Activated CD8-positive, alpha-beta T cell treated with anti-CD3 and anti-CD28 coated beads for 36 hours (primary cell): ENCODE data around the gene BCL2. TPM values are rescaled to one million over a fixed set of nuclear protein-coding genes. Genes with fewer than 3 reads are reported as not detected.

ENCODE experiments used
- ATAC-seq: fragments of 200-7000 bp; cut with Tn5 transposase; one replicate; pipeline ENCODE4 v1.10.0; 2021; ENCODE audit warnings: mild to moderate bottlenecking, moderate library complexity
- CTCF ChIA-PET: fragments of 350-600 bp; sonication (Branson Sonifier 250); formaldehyde crosslinking; loops from one replicate; lab custom pipeline; 2021; ENCODE audit warnings: antibody characterized with exemption; lab: Charles Lee
- POLR2A ChIA-PET: fragments of 350-600 bp; sonication (Branson Sonifier 250); formaldehyde crosslinking; loops from one replicate; lab custom pipeline; 2021; ENCODE audit warnings: antibody characterized with exemption; lab: Charles Lee
- DNase-seq: peaks from one replicate; pipeline ENCODE4 v3.0.0-alpha.2; 2020
- H3K27ac Mint-ChIP-seq: one replicate; pipeline ENCODE4 v1.8.0; 2021; ENCODE audit warnings: mild to moderate bottlenecking, mixed read lengths
- H3K27me3 Mint-ChIP-seq: one replicate; pipeline ENCODE4 v1.8.0; 2021; ENCODE audit warnings: mixed read lengths
- H3K36me3 Mint-ChIP-seq: one replicate; pipeline ENCODE4 v1.8.0; 2021; ENCODE audit warnings: low read depth, mixed read lengths
- H3K4me1 Mint-ChIP-seq: one replicate; pipeline ENCODE4 v1.8.0; 2021; ENCODE audit warnings: low read depth, mixed read lengths
- H3K4me3 Mint-ChIP-seq: one replicate; pipeline ENCODE4 v1.8.0; 2021; ENCODE audit warnings: mild to moderate bottlenecking, moderate library complexity, mixed read lengths
- H3K9me3 Mint-ChIP-seq: one replicate; pipeline ENCODE4 v1.8.0; 2021; ENCODE audit warnings: mixed read lengths
- CTCF ChIP-seq: fragments of 200-600 bp; IDR thresholded peaks from one replicate; pipeline ENCODE4 v1.8.0; 2022; ENCODE audit warnings: antibody characterized with exemption, mild to moderate bottlenecking
- intact Hi-C: fragments of 100-400 bp; cut with micrococcal nuclease; formaldehyde crosslinking; loops from one replicate; pipeline ENCODE4 v1.10.0; 2022
- total RNA-seq, 2 experiments: library from RNA; stranded (reverse); gene quantifications; one replicate each; pipeline ENCODE4 v1.2.3, GENCODE V29; 2021

BCL2 gene
- total RNA-seq, 2 experiments from 2014 or later = 104 to 107 TPM

DNA sequence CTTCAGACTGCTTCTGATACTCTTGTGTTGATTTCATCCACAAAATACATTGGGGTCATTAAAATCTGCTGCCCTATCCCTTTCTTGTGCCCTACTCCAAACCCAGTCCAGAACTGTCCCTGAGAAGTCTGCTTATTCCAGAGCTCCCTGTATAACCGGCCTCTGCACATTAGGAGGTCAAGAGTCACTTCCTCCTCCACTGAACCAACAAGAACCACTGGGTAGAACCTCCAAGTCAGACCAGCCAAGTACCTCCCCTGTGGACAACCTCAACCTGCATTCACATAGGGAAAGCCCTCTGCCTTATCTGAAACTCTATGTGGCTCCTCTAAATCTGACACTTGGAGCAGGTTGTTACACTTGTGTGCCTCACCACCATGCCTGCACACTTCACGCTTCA is 25.3 kb upstream of the BCL2 start:
- no peak overlapping the region for H3K4me3 Mint-ChIP-seq
- POLR2A ChIA-PET = no interaction called here
- peaks cover 3% of the 10 kb centered on the region for H3K4me1 Mint-ChIP-seq
- ATAC-seq (no peak), DNase-seq (no peak)
- TF ChIP-seq CTCF = no peak
- H3K36me3 Mint-ChIP-seq = peaks cover 40% of the 10 kb centered on the region
- H3K27me3 Mint-ChIP-seq = no peaks in the 10 kb centered on the region
- no peak overlapping the region for H3K27ac Mint-ChIP-seq
- no peaks in the 10 kb centered on the region for H3K9me3 Mint-ChIP-seq
- CTCF ChIA-PET = interaction anchor here (1.0 to 7.0 kb wide), 3 partner anchors 11 to 95 kb away, joined by 3 to 99 read pairs (median 3); no protein-coding TSS in a partner anchor
- intact Hi-C loops = loop anchor here (5.0 kb wide), 2 partner anchors 92 to 328 kb away; no protein-coding TSS in a partner anchor

GRCh38 chr18:63344263-63344662 is 24.7 kb upstream of the BCL2 start:
- ChIA-PET POLR2A (no interaction called here), CTCF (interaction anchor here (1.0 to 7.0 kb wide), 3 partner anchors 10 to 95 kb away, joined by 3 to 99 read pairs (median 3); no protein-coding TSS in a partner anchor)
- no peak overlapping the region for H3K27ac Mint-ChIP-seq
- no peaks in the 10 kb centered on the region for H3K27me3 Mint-ChIP-seq
- TF ChIP-seq CTCF = no peak
- intact Hi-C loops = loop anchor here (5.0 kb wide), 2 partner anchors 93 to 327 kb away; no protein-coding TSS in a partner anchor
- no peaks in the 10 kb centered on the region for H3K9me3 Mint-ChIP-seq
- ATAC-seq (no peak), DNase-seq (no peak)
- peaks cover 38% of the 10 kb centered on the region for H3K36me3 Mint-ChIP-seq
- H3K4me1 Mint-ChIP-seq = peaks cover 4% of the 10 kb centered on the region
- H3K4me3 Mint-ChIP-seq = no peak overlapping the region

DNA sequence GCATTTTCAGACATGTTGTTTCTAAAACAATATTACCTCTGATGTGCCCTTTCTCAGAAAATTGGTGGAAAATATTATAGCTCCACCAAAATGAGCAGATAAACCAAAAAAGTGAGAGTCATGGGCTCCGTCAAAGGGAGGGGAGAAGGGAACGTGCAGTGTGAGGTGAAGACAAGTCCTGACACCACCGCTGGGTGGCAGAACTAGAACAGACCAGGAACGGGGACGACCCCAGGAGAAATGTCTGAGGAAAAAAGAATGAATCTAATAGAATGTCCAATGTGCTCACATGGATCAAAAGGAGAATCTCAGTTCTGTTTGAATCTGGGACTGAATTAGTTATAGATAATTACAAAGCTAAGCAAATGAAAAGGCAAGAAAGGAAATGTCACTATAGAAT is 22.6 kb upstream of the BCL2 start:
- TF ChIP-seq CTCF = peak; percentile 47
- DNase-seq = peak; percentile 53

DNA sequence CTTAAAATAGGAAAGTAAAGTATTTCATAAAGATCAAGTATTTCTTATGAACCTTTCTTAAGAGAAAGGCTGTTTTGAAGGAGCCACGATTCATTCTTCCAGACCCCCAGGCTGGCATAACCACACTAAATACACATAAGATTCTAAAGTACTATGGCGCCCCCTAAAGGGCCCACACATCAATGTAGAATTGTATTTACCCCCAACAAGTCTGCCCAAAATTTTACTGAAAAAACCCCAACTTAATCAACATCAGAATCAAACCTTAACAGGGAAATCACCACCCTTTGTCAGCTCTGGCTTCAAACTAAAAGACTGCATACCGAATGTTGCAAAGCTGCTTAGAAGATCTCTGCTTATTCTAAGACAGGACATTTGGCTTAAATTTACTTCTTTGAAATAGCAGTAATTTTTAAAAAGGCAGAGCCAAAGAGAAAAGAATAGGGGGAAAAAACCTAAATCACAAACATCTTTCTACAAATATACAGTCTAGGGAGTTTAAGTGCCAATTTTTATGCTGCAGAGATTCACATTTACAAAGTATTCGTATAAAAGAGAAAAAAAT is 20.4 kb upstream of the BCL2 start:
- Mint-ChIP-seq H3K4me1 (peaks cover 10% of the 10 kb centered on the region), H3K27me3 (no peaks in the 10 kb centered on the region), H3K4me3 (no peak overlapping the region), H3K9me3 (no peaks in the 10 kb centered on the region), H3K27ac (no peak overlapping the region), H3K36me3 (peaks cover 44% of the 10 kb centered on the region)
- ChIA-PET POLR2A (interaction anchor here (1.0 kb wide), 1 partner anchor 9 kb away, joined by 4 read pairs; no protein-coding TSS in a partner anchor), CTCF (interaction anchor here (0.6 to 9.2 kb wide), 40 partner anchors 8 to 639 kb away, joined by 3 to 99 read pairs (median 4); no protein-coding TSS in a partner anchor)
- DNase-seq = peak; percentile 75
- peak; percentile 73 for TF ChIP-seq CTCF
- intact Hi-C loops = loop anchor here (5.0 kb wide), 2 partner anchors 97 to 323 kb away; no protein-coding TSS in a partner anchor
- peak; percentile 66 for ATAC-seq

More for the DNA sequence above, 22.6 kb upstream of the BCL2 start:
- ChIA-PET CTCF (interaction anchor here (1.0 to 9.2 kb wide), 11 partner anchors 9 to 327 kb away, joined by 3 to 99 read pairs (median 5); no protein-coding TSS in a partner anchor), POLR2A (no interaction called here)
- peak; percentile 58 for ATAC-seq
- Mint-ChIP-seq H3K27ac (no peak overlapping the region), H3K36me3 (peaks cover 38% of the 10 kb centered on the region), H3K4me1 (peaks cover 4% of the 10 kb centered on the region), H3K4me3 (no peak overlapping the region), H3K27me3 (no peaks in the 10 kb centered on the region), H3K9me3 (no peaks in the 10 kb centered on the region)
- intact Hi-C loops = loop anchor here (5.0 kb wide), 2 partner anchors 95 to 325 kb away; no protein-coding TSS in a partner anchor
